ENCODE measurements around the gene CEBPG.
A peak's percentile ranks its signal among the peaks of the same experiment; 100 is the strongest.

Gene CEBPG

DNA sequence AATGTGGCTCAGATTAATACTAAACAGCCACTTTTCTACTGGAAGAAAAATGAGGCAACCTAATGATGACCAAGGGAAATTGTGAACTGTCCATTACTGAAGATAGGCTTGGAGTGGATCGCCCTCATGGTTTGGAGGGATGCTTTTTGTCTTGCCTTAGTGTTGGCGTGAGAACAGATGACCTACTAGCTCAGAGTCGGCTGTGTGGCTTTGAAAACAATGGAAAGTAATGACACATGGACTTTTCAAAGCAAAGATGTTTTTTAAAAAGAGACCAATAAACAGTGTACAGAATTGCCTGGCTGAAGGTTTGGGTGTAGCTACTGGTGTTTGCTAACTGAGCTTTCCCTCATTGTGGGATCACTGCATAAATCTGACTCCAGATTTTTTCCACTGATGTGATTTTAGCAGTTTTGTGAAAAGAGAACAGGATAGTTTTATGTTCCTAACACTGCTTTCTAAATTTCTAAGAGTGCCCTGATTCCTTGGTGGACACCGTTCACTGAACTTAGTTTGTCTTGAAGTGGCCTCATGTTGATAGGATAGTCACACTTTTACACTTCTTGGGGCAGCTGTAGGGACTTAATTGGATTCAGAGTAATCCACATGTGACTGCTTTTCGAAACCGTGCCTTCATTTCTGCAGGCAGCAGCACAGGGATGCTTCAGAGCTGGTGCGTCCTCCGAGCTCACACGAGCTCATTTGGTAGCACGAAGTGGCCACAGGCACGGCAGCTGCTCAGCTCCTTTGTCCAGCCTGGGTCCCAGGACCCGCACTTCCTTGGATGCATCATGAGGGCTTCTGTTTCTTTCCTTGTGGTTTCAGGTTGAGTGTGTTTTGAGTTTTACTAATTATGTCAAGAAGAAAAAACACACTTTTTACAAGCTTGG is 4.3 kb downstream of the CEBPG start:
- Histone ChIP-seq H3K27ac (peak overlapping the region in 17 of 21 experiments; percentile 0 to 96 (median 55)), H3K4me3 (no peak overlapping the region)

DNA sequence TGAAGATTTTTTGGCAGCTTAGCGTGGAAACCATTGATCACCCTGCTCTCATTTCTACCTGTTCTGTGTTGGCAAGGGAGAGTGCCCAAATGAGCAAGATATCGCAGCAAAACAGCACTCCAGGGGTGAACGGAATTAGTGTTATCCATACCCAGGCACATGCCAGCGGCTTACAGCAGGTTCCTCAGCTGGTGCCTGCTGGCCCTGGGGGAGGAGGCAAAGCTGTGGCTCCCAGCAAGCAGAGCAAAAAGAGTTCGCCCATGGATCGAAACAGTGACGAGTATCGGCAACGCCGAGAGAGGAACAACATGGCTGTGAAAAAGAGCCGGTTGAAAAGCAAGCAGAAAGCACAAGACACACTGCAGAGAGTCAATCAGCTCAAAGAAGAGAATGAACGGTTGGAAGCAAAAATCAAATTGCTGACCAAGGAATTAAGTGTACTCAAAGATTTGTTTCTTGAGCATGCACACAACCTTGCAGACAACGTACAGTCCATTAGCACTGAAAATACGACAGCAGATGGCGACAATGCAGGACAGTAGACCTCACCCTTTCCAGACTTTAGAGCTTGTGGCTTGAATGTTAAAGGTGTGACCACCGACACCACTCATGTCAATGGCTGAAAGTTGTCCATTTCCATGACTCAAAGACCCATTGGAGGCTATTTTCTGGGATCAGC is 5.8 kb downstream of the CEBPG start:
- Histone ChIP-seq H3K27ac (peak overlapping the region in 1 of 21 experiments; percentile 16), H3K4me3 (no peak overlapping the region)

DNA sequence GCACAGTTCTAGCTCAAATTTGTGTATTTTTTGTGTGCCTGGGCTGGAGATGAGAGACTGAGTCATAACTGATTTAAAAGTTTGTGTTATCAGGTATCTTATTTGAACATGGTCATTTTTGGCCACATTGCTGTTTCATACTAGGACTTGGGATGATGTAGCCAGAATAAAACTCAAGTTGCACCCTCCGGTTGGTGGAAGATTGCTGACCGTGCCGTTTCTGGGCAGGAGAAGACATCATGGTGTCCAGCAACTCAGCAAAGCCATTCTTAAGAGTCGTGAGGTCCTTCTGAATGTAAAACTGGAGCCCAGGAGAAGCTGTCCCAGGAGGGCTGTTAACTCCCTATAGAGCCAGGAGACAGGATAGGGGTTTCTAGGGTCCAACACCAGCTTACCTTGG is 7.6 kb downstream of the CEBPG start:
- Histone ChIP-seq H3K27ac (no peak overlapping the region), H3K4me3 (no peak overlapping the region)

DNA sequence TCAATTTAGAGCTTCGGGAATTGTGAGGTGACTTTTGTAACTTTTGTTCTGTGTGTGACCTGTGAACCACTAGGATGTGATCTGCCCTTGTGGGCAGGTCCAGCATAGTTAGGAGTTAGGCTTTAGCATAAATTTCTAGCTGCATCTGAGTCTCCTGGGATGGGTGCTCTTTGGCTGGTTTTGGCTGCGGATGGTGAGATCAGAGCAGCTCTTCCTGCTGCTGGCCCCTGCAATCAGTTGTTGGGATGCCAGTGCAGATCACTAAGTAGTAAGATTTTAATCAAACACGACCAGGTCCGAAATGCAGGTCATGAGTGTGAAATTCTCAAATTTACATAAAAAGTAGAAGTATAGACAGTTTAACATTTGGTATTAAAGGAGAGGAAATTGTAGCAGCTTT is 8.5 kb downstream of the CEBPG start:
- Histone ChIP-seq H3K27ac (no peak overlapping the region), H3K4me3 (no peak overlapping the region)

DNA sequence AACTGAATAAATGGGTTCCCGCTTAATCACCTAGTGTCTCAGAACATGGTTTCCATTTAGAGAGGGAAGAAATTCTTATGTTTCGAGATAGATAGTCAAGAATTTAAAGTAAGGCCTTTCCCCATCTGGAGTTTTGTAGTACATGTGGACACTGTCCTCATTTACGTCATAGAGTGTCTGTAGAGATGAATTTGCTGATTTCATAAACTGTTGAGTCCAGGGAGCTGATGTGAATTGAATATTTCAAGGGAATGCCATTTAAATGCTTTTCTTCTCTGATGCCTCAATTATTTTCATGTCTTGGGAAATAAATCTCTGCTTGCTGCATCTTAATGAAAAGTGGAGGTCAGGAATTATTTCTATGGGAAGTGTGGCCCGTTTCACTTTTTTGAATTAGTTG is 9.5 kb downstream of the CEBPG start:
- no peak overlapping the region for H3K4me3 ChIP-seq

DNA sequence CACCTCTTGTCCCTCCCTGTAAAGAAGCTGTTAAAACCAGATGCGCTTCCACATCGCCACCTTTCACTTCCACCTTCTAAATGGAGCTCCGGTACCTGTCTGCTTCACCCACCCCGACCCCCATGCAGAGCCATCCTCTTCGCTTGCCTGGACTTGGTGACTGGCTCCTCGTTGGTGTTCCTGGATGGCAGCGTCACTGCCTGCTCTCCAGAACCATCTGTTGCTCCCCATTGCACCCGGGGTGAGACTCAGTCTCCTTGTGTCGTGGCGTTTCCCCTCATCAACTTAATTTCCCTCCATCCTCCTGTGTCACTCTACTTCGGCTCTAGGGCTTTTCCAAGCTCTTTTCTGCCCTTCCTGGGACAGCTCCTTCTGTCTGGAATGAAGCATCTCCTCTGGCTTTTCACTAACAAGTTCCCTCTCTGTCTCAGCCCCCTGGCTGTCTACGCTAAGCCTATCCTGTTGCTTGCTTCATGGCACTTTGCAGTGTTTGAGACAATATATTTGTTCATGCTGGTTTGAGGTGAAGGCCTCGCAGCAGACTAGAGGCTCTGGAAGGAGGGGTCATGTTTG is 10.3 kb downstream of the CEBPG start:
- Histone ChIP-seq H3K4me3 (no peak overlapping the region), H3K27ac (no peak overlapping the region)

More for the DNA sequence above, 9.5 kb downstream of the CEBPG start:
- H3K27ac ChIP-seq, result no peak overlapping the region

DNA sequence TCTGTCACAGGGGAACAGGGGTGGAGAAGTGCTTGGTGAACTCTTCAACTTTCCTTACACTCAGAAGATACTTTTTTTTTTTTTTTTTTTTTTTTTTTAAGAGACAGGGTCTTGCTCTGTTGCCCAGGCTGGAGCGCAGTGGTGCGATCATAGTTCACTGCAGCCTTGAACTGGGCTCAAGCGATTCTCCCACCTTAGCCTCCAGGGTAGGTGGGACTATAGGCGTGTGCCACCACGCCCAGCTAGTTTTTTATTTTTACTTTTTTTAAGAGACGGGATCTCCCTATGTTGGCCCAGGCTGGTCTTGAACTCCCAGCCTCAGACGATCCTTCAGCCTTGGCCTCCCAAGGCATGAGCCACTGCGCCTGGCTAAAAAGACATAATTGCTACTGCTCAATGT is 11.5 kb downstream of the CEBPG start:
- Histone ChIP-seq H3K4me3 (no peak overlapping the region), H3K27ac (no peak overlapping the region)

DNA sequence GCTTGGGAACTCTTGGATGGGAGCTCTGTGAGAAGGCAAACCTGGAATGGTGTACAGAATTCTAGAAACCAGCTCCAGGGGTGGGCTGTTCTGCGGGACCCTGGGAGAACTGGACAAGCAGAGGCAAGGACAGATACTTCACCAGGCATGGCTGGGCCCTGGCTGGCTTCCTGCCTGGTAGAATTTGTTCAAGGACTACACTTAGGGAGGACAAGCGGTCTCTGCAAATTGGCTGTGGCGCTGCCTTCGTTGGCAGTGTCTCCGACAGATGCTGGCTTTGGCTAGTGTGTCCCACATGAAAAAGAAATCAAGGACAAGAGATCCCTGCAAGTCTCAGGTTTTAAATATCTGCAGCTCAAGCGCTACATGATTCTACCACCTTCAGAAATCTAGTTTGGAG is 12.4 kb downstream of the CEBPG start:
- no peak overlapping the region for H3K4me3 ChIP-seq
- peak overlapping the region in 5 of 21 experiments; percentile 25 to 50 (median 39) for H3K27ac ChIP-seq

DNA sequence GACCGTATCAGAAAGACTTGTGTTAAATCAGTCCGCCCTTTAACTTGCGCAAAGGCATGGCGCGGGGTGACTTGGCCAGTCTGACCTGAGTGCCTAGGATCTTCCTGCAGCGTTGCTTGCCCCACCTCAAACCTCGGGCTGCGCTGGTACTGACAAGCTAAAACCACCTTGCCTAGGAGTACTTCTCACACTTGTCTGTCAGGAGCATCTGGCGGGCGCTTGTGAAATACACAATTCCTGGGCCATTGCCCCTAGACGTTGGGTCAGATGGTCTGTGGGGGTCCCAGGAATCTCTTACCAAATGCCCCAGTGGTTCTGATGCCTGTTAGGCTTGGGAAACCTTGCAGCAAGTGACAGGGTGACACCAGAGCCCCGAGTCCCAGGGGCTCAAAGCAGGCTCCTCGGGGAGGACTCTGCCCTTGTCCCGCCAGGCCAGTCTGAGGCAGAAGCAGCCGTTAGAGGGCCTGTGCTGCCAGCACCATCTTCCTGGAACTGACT is 12.9 kb downstream of the CEBPG start:
- peak overlapping the region in 3 of 21 experiments; percentile 32 to 36 (median 35) for H3K27ac ChIP-seq
- H3K4me3 ChIP-seq, result no peak overlapping the region

DNA sequence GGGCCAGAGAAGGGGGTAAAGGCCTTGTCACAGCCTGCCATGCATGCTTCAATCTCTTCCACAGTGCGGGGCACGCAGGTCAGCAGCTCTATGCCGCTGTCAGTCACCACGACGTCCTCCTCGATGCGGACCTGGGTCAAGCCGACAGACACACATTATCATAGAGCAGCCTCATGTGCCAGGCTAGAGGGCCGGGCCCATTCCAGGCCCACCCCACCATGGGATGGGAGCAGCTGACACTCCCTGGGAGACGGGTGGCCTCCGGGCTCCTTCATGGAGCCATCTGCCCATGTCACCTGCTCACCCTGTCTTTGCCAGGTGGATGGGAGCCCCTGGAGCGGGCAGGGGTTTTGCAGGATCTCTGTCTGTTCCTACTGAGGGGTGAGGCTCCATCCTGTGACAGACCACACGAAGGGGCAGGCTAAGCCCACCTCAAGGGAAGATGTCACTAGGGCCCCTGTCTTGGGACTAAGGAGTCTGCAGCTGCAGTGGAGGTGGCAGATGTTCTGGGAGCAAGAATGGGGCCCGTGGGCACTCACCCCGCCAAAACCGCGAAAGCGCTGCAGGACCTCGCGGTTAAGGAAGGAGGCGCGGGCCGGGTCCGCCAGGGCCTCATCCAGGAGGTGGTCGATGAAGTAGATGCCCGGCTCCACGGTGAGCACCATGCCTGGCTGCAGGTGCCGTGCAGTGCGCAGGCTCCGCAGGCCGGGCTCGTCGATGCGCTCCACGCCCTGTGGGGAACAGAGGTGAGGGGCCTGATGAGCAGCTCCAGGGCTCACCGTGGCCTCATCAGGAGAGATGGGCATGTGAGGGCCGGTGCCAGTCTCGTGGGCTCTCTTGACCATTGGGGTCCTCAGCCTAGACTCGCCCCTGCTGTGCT is 14.1 kb downstream of the CEBPG start:
- Histone ChIP-seq H3K27ac (peak overlapping the region in 9 of 21 experiments; percentile 36 to 84 (median 77)), H3K4me3 (no peak overlapping the region)

DNA sequence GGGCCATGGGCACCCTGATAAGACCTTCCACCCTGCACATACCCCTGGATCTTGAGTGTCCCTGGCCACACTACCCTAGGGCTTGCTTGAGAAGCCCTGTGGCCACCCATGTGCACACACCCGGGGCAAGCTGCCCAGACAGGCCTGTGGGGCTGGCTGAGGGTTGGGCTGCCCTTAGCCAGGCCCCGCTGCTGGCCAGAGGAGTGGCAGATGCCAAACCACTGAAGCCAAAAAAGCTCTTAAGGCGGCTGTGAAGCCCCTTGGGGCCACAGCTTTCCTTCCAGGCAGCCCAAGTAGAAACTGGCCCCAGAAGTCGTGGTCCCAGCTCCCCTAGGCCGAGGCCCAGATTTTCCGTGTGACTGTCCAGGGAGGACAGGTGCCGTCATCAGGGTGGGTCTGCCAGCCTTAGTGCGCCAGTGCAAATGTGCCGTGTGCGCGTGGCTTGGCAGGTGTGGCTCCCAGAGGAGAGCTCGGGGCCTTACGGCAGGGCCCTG is 14.8 kb downstream of the CEBPG start:
- Histone ChIP-seq H3K27ac (peak overlapping the region in 15 of 21 experiments; percentile 11 to 88 (median 80)), H3K4me3 (no peak overlapping the region)

DNA sequence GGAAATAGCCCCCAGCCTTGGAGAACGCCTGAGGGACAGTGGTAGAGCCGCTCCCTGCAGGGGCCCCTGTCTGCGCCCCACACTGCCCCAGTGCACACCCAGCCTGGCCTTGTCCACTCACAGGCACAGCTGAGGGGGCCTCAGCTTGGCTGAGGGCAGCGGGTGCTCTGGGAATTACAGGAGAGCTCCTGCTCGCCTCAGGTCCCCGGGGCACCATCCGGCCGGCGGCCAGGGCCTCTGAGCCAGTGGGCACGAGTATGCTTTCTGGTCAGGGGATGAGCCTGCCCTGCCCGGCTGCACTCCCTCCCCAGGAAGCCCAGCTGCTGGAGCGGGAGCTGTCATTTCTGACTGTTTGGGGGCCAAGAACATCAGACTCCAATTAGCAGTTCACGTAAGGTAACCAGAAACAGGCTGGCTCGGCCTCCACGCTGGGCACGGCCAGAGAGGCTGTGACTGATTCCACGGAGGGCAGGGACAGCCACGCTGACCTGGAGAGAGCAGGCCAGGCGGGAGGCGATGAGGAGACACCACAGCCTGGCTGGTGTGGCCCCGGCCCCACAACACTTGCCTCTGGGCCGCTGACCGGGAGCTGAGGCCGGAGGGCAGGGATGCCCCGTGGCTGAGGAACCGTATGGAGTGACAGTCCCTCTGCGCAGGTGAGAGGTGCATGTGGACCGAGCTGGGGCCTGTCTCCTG is 15.4 kb downstream of the CEBPG start:
- Histone ChIP-seq H3K27ac (peak overlapping the region in 19 of 21 experiments; percentile 11 to 88 (median 78)), H3K4me3 (no peak overlapping the region)

DNA sequence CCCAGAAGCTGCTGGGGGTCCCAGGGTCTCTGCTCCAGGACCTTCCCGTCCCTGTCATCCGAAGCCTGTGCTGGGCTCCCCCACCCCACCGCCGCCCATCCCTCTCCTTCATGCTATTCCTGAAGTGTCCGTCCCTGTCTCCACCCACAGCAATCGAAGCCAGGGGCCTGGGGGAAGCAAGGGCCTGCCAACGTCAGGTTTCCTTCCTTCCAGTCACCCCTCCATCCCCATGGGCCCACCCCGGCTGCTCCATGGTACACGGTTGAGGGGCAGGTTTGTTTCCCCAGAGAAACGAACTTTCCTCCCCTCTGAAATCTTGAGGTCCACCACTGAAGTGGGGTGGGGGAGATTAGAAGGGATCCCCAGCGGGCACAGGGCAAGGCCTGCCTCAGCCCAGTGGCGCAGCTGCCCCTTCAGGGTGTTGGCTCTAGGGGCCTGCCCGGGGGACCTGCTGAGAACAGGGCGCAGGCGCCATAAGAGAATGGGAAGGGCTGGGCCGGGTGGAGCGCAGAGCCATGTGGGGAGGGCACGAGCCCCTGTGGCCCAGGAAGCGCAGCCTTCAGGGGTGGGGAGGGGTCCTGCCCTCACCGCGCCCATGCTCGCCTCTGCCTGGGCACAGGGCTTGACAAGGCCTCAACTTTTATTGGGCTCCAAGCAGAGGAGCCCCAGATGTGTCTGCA is 16.1 kb downstream of the CEBPG start:
- no peak overlapping the region for H3K4me3 ChIP-seq
- peak overlapping the region in 19 of 21 experiments; percentile 11 to 88 (median 78) for H3K27ac ChIP-seq

DNA sequence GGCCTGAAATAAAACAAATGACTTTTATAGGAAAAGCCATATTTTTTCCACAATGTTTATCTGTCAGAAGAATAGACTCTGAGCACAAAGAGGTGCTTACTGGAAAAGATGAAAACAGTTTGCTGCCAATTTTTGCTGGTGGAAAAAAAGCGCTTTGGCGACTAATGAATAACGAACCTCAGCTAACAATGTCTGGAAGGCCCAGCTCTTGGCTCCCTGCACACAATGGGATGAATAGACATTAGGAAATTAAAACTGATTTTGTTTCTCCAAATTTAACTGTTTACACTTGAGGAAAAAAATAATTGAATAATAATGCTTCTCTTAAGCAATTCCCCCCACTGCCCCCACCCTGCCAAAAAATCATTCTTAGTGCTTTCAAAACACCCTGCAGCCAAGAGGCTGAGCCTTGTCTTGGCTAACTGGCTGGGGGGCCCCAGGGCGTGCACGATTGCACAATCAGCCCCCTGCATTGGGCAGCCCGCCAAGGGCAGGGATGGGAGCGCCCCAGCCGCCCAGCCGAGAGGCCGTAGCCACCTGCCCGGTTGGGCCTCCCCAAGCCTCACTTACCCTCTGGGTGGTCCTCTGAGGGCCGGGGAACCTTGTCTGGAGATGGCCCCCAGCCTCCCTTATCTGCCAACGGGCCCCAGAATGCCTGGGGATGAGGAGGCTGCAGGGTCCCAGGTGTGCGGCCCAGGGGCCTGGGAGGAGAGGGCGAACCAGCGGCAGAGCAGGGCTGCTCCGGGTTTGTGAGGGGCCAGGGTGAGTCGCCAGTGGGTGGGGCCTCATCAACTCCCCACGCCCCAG is 16.8 kb downstream of the CEBPG start:
- Histone ChIP-seq H3K27ac (peak overlapping the region in 18 of 21 experiments; percentile 11 to 88 (median 79)), H3K4me3 (no peak overlapping the region)

DNA sequence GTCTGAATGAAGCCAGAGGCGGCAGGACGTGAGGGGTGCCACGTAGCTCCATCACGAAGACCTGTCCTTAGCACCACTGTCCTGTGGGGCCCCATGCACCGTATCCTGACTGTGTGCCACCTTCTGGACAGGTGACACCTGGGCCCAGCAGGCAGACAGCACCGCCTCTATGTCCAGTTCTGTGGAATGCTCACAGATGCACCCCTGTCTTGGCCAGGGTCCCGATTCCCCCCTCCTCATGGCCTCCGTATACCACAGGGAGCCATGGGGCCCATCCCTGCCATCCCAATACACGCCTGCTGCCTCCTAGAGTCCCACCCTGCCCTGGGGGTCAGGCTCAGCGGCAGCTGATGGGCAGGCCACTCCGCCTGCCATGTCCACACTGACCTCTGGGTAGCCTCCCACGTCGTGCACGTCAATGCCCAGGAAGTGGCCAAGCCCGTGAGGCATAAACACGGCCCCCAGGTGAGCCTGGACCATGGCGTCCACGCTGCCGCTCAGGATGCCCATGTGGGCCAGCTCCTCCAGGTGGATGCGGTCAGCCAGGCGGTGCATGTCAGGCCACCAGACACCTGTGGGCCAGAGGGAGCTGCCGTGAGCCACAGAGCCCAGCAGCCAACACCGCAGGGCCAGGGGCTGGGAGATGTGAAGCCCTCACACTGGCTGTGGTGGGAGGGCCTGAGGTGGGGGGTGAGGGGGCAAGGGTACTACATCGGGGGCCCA is 17.6 kb downstream of the CEBPG start:
- H3K27ac ChIP-seq, result peak overlapping the region in 13 of 21 experiments; percentile 0 to 78 (median 36)

DNA sequence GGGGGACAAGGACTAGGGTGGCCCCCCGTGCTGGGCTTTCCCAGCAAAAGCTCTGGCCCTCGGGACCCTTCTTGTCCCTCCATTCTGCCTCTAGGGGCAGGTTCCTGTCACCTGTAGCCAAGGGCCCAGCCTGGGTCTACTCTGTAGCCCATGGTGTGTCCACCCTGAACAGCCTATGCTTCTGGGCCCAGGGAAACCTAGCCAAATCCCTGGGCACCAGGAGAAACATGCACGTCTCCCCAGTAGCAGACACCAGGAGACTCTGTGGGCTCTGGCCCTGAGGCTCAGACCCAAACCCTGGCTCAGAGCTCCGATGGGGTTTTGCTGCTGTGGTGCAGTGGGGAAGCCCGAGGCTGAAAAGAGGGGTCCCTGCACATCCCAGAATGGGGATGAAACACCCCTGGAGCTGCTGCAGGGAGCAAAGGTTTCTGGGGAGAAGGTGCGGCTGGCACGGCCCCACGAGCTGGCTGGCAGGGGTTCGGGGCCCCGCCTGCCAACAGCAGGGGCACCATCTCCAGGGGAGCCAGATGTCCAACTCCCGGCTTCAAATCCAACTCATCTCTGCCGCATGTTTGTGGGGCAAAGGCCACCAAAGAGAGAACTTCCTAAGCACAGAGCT is 18.2 kb downstream of the CEBPG start:
- Histone ChIP-seq H3K27ac (peak overlapping the region in 4 of 21 experiments; percentile 5 to 34 (median 26)), H3K4me3 (no peak overlapping the region)

More for the DNA sequence above, 17.6 kb downstream of the CEBPG start:
- H3K4me3 ChIP-seq, result no peak overlapping the region

All from skin epidermis (tissue), 12 donors.